ENCODE results near the gene NEDD4L.

NEDD4L gene

GRCh38 chr18:58362829-58363271 lies 318.8 kb downstream of the NEDD4L start:
- Histone ChIP-seq H3K4me1 (ENCODE audit: control insufficient read depth in 1 of 2, insufficient read depth in 2 of 2, low read length in 2 of 2) (no peaks in the 10 kb centered on the region), H3K4me3 (ENCODE audit: low read depth in 1 of 2, low read length in 2 of 2) (no peak overlapping the region), H3K9ac (ENCODE audit: low read depth in 1 of 2, low read length in 2 of 2) (no peak overlapping the region), H3K36me3 (ENCODE audit: control insufficient read depth in 1 of 2, insufficient read depth in 2 of 2, low read length in 2 of 2) (peaks cover 33 to 39% of the 10 kb centered on the region in 2 donors), H3K9me3 (ENCODE audit: control insufficient read depth in 1 of 2, low read length in 2 of 2) (no peaks in the 10 kb centered on the region), H3K27ac (ENCODE audit: low read depth, low read length) (no peak overlapping the region), H3K27me3 (ENCODE audit: control insufficient read depth in 1 of 2, insufficient read depth in 2 of 2, low read length in 2 of 2) (no peaks in the 10 kb centered on the region)

GRCh38 chr18:58363767-58364540 lies 319.9 kb downstream of the NEDD4L start:
- Histone ChIP-seq H3K4me1 (ENCODE audit: control insufficient read depth in 1 of 2, insufficient read depth in 2 of 2, low read length in 2 of 2) (no peaks in the 10 kb centered on the region), H3K9ac (ENCODE audit: low read depth in 1 of 2, low read length in 2 of 2) (no peak overlapping the region), H3K27ac (ENCODE audit: low read depth, low read length) (no peak overlapping the region), H3K27me3 (ENCODE audit: control insufficient read depth in 1 of 2, insufficient read depth in 2 of 2, low read length in 2 of 2) (no peaks in the 10 kb centered on the region), H3K9me3 (ENCODE audit: control insufficient read depth in 1 of 2, low read length in 2 of 2) (no peaks in the 10 kb centered on the region), H3K4me3 (ENCODE audit: low read depth in 1 of 2, low read length in 2 of 2) (no peak overlapping the region), H3K36me3 (ENCODE audit: control insufficient read depth in 1 of 2, insufficient read depth in 2 of 2, low read length in 2 of 2) (peaks cover 34 to 42% of the 10 kb centered on the region in 2 donors)

- Histone ChIP-seq H3K27ac (ENCODE audit: low read depth, low read length) (no peak overlapping the region), H3K36me3 (ENCODE audit: control insufficient read depth in 1 of 2, insufficient read depth in 2 of 2, low read length in 2 of 2) (peaks cover 29 to 48% of the 10 kb centered on the region in 2 donors), H3K9me3 (ENCODE audit: control insufficient read depth in 1 of 2, low read length in 2 of 2) (no peaks in the 10 kb centered on the region), H3K9ac (ENCODE audit: low read depth in 1 of 2, low read length in 2 of 2) (no peak overlapping the region), H3K4me1 (ENCODE audit: control insufficient read depth in 1 of 2, insufficient read depth in 2 of 2, low read length in 2 of 2) (no peaks in the 10 kb centered on the region), H3K27me3 (ENCODE audit: control insufficient read depth in 1 of 2, insufficient read depth in 2 of 2, low read length in 2 of 2) (no peaks in the 10 kb centered on the region), H3K4me3 (ENCODE audit: low read depth in 1 of 2, low read length in 2 of 2) (no peak overlapping the region)
Observed at GRCh38 chr18:58364876-58365528, 321.0 kb downstream of the NEDD4L start.

GRCh38 chr18:58367425-58368140 lies 323.6 kb downstream of the NEDD4L start:
- Histone ChIP-seq H3K27me3 (ENCODE audit: control insufficient read depth in 1 of 2, insufficient read depth in 2 of 2, low read length in 2 of 2) (no peaks in the 10 kb centered on the region), H3K36me3 (ENCODE audit: control insufficient read depth in 1 of 2, insufficient read depth in 2 of 2, low read length in 2 of 2) (peaks cover 31 to 57% of the 10 kb centered on the region in 2 donors)

GRCh38 chr18:58369616-58370015 lies 325.6 kb downstream of the NEDD4L start:
- Histone ChIP-seq H3K27ac (ENCODE audit: low read depth, low read length) (no peak overlapping the region), H3K4me3 (ENCODE audit: low read depth in 1 of 2, low read length in 2 of 2) (no peak overlapping the region), H3K9me3 (ENCODE audit: control insufficient read depth in 1 of 2, low read length in 2 of 2) (no peaks in the 10 kb centered on the region), H3K4me1 (ENCODE audit: control insufficient read depth in 1 of 2, insufficient read depth in 2 of 2, low read length in 2 of 2) (no peaks in the 10 kb centered on the region), H3K9ac (ENCODE audit: low read depth in 1 of 2, low read length in 2 of 2) (no peak overlapping the region), H3K27me3 (ENCODE audit: control insufficient read depth in 1 of 2, insufficient read depth in 2 of 2, low read length in 2 of 2) (no peaks in the 10 kb centered on the region), H3K36me3 (ENCODE audit: control insufficient read depth in 1 of 2, insufficient read depth in 2 of 2, low read length in 2 of 2) (peaks cover 44 to 71% of the 10 kb centered on the region in 2 donors)

More at GRCh38 chr18:58367425-58368140, 323.6 kb downstream of the NEDD4L start:
- Histone ChIP-seq H3K9me3 (ENCODE audit: control insufficient read depth in 1 of 2, low read length in 2 of 2) (no peaks in the 10 kb centered on the region), H3K9ac (ENCODE audit: low read depth in 1 of 2, low read length in 2 of 2) (no peak overlapping the region), H3K4me3 (ENCODE audit: low read depth in 1 of 2, low read length in 2 of 2) (no peak overlapping the region), H3K27ac (ENCODE audit: low read depth, low read length) (no peak overlapping the region), H3K4me1 (ENCODE audit: control insufficient read depth in 1 of 2, insufficient read depth in 2 of 2, low read length in 2 of 2) (no peaks in the 10 kb centered on the region)

- no peaks in the 10 kb centered on the region for H3K4me1 ChIP-seq (ENCODE audit: control insufficient read depth in 1 of 2, insufficient read depth in 2 of 2, low read length in 2 of 2)
- H3K36me3 ChIP-seq (ENCODE audit: control insufficient read depth in 1 of 2, insufficient read depth in 2 of 2, low read length in 2 of 2), result peaks cover 41 to 75% of the 10 kb centered on the region in 2 donors
- no peak overlapping the region for H3K4me3 ChIP-seq (ENCODE audit: low read depth in 1 of 2, low read length in 2 of 2)
- no peak overlapping the region for H3K9ac ChIP-seq (ENCODE audit: low read depth in 1 of 2, low read length in 2 of 2)
- H3K27ac ChIP-seq (ENCODE audit: low read depth, low read length), result no peak overlapping the region
- no peaks in the 10 kb centered on the region for H3K9me3 ChIP-seq (ENCODE audit: control insufficient read depth in 1 of 2, low read length in 2 of 2)
- H3K27me3 ChIP-seq (ENCODE audit: control insufficient read depth in 1 of 2, insufficient read depth in 2 of 2, low read length in 2 of 2), result no peaks in the 10 kb centered on the region
Observed at GRCh38 chr18:58370038-58370580, 326.1 kb downstream of the NEDD4L start.

GRCh38 chr18:58370612-58371011 lies 326.6 kb downstream of the NEDD4L start:
- Histone ChIP-seq H3K36me3 (ENCODE audit: control insufficient read depth in 1 of 2, insufficient read depth in 2 of 2, low read length in 2 of 2) (peaks cover 41 to 76% of the 10 kb centered on the region in 2 donors), H3K9me3 (ENCODE audit: control insufficient read depth in 1 of 2, low read length in 2 of 2) (no peaks in the 10 kb centered on the region), H3K9ac (ENCODE audit: low read depth in 1 of 2, low read length in 2 of 2) (no peak overlapping the region), H3K27ac (ENCODE audit: low read depth, low read length) (no peak overlapping the region), H3K4me3 (ENCODE audit: low read depth in 1 of 2, low read length in 2 of 2) (no peak overlapping the region), H3K27me3 (ENCODE audit: control insufficient read depth in 1 of 2, insufficient read depth in 2 of 2, low read length in 2 of 2) (no peaks in the 10 kb centered on the region), H3K4me1 (ENCODE audit: control insufficient read depth in 1 of 2, insufficient read depth in 2 of 2, low read length in 2 of 2) (no peaks in the 10 kb centered on the region)

- Histone ChIP-seq H3K36me3 (ENCODE audit: control insufficient read depth in 1 of 2, insufficient read depth in 2 of 2, low read length in 2 of 2) (peaks cover 21 to 82% of the 10 kb centered on the region in 2 donors), H3K4me3 (ENCODE audit: low read depth in 1 of 2, low read length in 2 of 2) (no peak overlapping the region), H3K27ac (ENCODE audit: low read depth, low read length) (no peak overlapping the region), H3K9me3 (ENCODE audit: control insufficient read depth in 1 of 2, low read length in 2 of 2) (no peaks in the 10 kb centered on the region), H3K9ac (ENCODE audit: low read depth in 1 of 2, low read length in 2 of 2) (no peak overlapping the region), H3K27me3 (ENCODE audit: control insufficient read depth in 1 of 2, insufficient read depth in 2 of 2, low read length in 2 of 2) (no peaks in the 10 kb centered on the region), H3K4me1 (ENCODE audit: control insufficient read depth in 1 of 2, insufficient read depth in 2 of 2, low read length in 2 of 2) (no peaks in the 10 kb centered on the region)
Observed at GRCh38 chr18:58373481-58373880, 329.5 kb downstream of the NEDD4L start.

- no peaks in the 10 kb centered on the region for H3K9me3 ChIP-seq (ENCODE audit: control insufficient read depth in 1 of 2, low read length in 2 of 2)
- no peaks in the 10 kb centered on the region for H3K27me3 ChIP-seq (ENCODE audit: control insufficient read depth in 1 of 2, insufficient read depth in 2 of 2, low read length in 2 of 2)
- H3K36me3 ChIP-seq (ENCODE audit: control insufficient read depth in 1 of 2, insufficient read depth in 2 of 2, low read length in 2 of 2), result peaks cover 19 to 73% of the 10 kb centered on the region in 2 donors
- H3K4me3 ChIP-seq (ENCODE audit: low read depth in 1 of 2, low read length in 2 of 2), result no peak overlapping the region
- no peaks in the 10 kb centered on the region for H3K4me1 ChIP-seq (ENCODE audit: control insufficient read depth in 1 of 2, insufficient read depth in 2 of 2, low read length in 2 of 2)
- H3K27ac ChIP-seq (ENCODE audit: low read depth, low read length), result no peak overlapping the region
- no peak overlapping the region for H3K9ac ChIP-seq (ENCODE audit: low read depth in 1 of 2, low read length in 2 of 2)
Observed at GRCh38 chr18:58375051-58375450, 331.0 kb downstream of the NEDD4L start.

All from duodenal mucosa (tissue), 2 donors.